H1 (cell line): ENCODE results near the gene SARS2. TPM values are rescaled to one million over a fixed set of nuclear protein-coding genes. Genes with fewer than 3 reads are reported as not detected.

Experiments used
- CTCF ChIA-PET: fragments of 300-600 bp; sonication (Branson Sonifier 250); formaldehyde crosslinking; loops from one replicate; lab custom pipeline; 2021; ENCODE audit not compliant: partially characterized antibody; lab: Charles Lee
- POLR2A ChIA-PET: fragments of 300-600 bp; sonication (Branson Sonifier 250); formaldehyde crosslinking; loops from one replicate; lab custom pipeline; 2021; ENCODE audit warnings: inconsistent platforms; ENCODE audit not compliant: partially characterized antibody; lab: Charles Lee
- DNase-seq, 2 experiments: peaks; one replicate each; pipeline versions ENCODE4 v3.0.0 to v3.0.0-alpha.2; 2010 to 2022; ENCODE audit warnings: low spot score in 2 of 2, low read depth in 1 of 2, mixed read lengths in 1 of 2
- FAIRE-seq: peaks from 2 replicates; lab custom pipeline; 2011; peaks lifted over from hg19 to GRCh38; lab: Jason Lieb, UNC
- H2AFZ ChIP-seq: 2 replicates; pipeline ENCODE4 v1.8.1; 2012; ENCODE audit warnings: low read length, inconsistent platforms
- H2AK5ac ChIP-seq: 2 replicates; pipeline ENCODE4 v1.6.1; 2013; ENCODE audit warnings: low read depth, low read length
- H2BK120ac ChIP-seq: replicated peaks from 2 replicates; pipeline ENCODE3; 2013; ENCODE audit warnings: low read depth, low read length, inconsistent platforms
- H2BK12ac ChIP-seq: 2 replicates; pipeline ENCODE4 v1.6.1; 2013; ENCODE audit warnings: low read depth, low read length
- H2BK15ac ChIP-seq: 2 replicates; pipeline ENCODE4 v1.6.1; 2013; ENCODE audit warnings: low read length
- H2BK20ac ChIP-seq: 2 replicates; pipeline ENCODE4 v1.6.1; 2013; ENCODE audit warnings: low read length
- H2BK5ac ChIP-seq: 2 replicates; pipeline ENCODE4 v1.6.1; 2013; ENCODE audit warnings: low read depth, low read length
- H3K14ac ChIP-seq: 2 replicates; pipeline ENCODE4 v1.6.1; 2013; ENCODE audit warnings: inconsistent platforms; ENCODE audit not compliant: insufficient read length
- H3K18ac ChIP-seq: 2 replicates; pipeline ENCODE4 v1.6.1; 2013; ENCODE audit warnings: low read length; ENCODE audit errors: extremely low read depth
- H3K23ac ChIP-seq: 2 replicates; pipeline ENCODE4 v1.6.1; 2013; ENCODE audit warnings: inconsistent platforms; ENCODE audit not compliant: insufficient read length
- H3K23me2 ChIP-seq: 2 replicates; pipeline ENCODE4 v1.6.1; 2013; ENCODE audit warnings: low read depth, low read length
- H3K27ac ChIP-seq: 2 replicates; pipeline ENCODE4 v1.6.1; 2011; ENCODE audit warnings: low read depth, low read length, inconsistent platforms
- H3K27me3 ChIP-seq, 4 experiments: replicated peaks in 1 of 4; 1 replicate in 1 of 4; 2 replicates in 3 of 4; pipeline versions ENCODE4 v1.6.1 to v1.8.1; 2011 to 2013; ENCODE audit warnings: low read length in 3 of 4, mild to moderate bottlenecking in 3 of 4, inconsistent platforms in 2 of 4, mixed read lengths in 2 of 4, moderate library complexity in 1 of 4; ENCODE audit not compliant: control insufficient read depth in 3 of 4, insufficient read depth in 3 of 4; ENCODE audit errors: extremely low read depth in 1 of 4
- H3K36me3 ChIP-seq, 4 experiments: 2 replicates each; pipeline versions ENCODE4 v1.6.1 to v1.8.1; 2011 to 2013; ENCODE audit warnings: mild to moderate bottlenecking in 4 of 4, low read length in 3 of 4, moderate library complexity in 2 of 4, control low read depth in 1 of 4, inconsistent platforms in 1 of 4; ENCODE audit not compliant: insufficient read depth in 4 of 4, control insufficient read depth in 2 of 4
- H3K4ac ChIP-seq: replicated peaks from 2 replicates; pipeline ENCODE3; 2013; ENCODE audit warnings: low read length, low read depth, mixed read lengths, inconsistent platforms; ENCODE audit not compliant: insufficient read length
- H3K4me1 ChIP-seq, 4 experiments: replicated peaks in 1 of 4; 1 replicate in 1 of 4; 2 replicates in 3 of 4; pipeline versions ENCODE4 v1.6.1 to v1.8.1; 2011 to 2013; ENCODE audit warnings: low read length in 3 of 4, inconsistent platforms in 2 of 4, mixed read lengths in 1 of 4; ENCODE audit not compliant: insufficient read depth in 4 of 4, control insufficient read depth in 3 of 4
- H3K4me2 ChIP-seq, 2 experiments: 2 replicates each; pipeline versions ENCODE4 v1.6.1 to v1.8.1; 2011 to 2013; ENCODE audit warnings: low read depth in 2 of 2, low read length in 2 of 2, control low read depth in 1 of 2, inconsistent platforms in 1 of 2, mild to moderate bottlenecking in 1 of 2; ENCODE audit not compliant: insufficient read depth in 1 of 2
- H3K4me3 ChIP-seq, 4 experiments: fragments of 200-600, 300-600 bp in 1 of 4; sonication (generic), shearing (Covaris generic), sonication (Bioruptor Twin) in 1 of 4; 2 replicates each; pipeline versions ENCODE4 v1.5.1 to v1.8.1; 2011 to 2016; ENCODE audit warnings: low read length in 4 of 4, low read depth in 3 of 4, control low read depth in 2 of 4, inconsistent platforms in 2 of 4, mild to moderate bottlenecking in 2 of 4, mixed read lengths in 1 of 4, moderate library complexity in 1 of 4; ENCODE audit not compliant: insufficient read depth in 2 of 4; ENCODE audit errors: extremely low read depth in 1 of 4
- H3K56ac ChIP-seq: replicated peaks from 2 replicates; pipeline ENCODE3; 2013; ENCODE audit warnings: low read depth, mild to moderate bottlenecking, mixed read lengths, low read length, inconsistent platforms; ENCODE audit not compliant: insufficient read length
- H3K79me1 ChIP-seq: 2 replicates; pipeline ENCODE4 v1.6.1; 2013; ENCODE audit warnings: low read depth, low read length, control low read depth
- H3K79me2 ChIP-seq, 2 experiments: 2 replicates each; pipeline versions ENCODE4 v1.6.1 to v1.8.1; 2012 to 2013; ENCODE audit warnings: low read length in 2 of 2, mild to moderate bottlenecking in 2 of 2, inconsistent platforms in 1 of 2; ENCODE audit not compliant: insufficient read depth in 2 of 2, control insufficient read depth in 1 of 2
- H3K9ac ChIP-seq, 4 experiments: replicated peaks in 1 of 4; 1 replicate in 1 of 4; 2 replicates in 3 of 4; pipeline versions ENCODE4 v1.6.1 to v1.8.1; 2011 to 2013; ENCODE audit warnings: low read depth in 3 of 4, low read length in 3 of 4, control low read depth in 2 of 4, mild to moderate bottlenecking in 2 of 4, moderate library complexity in 2 of 4, inconsistent platforms in 1 of 4; ENCODE audit errors: extremely low read depth in 1 of 4
- H3K9me3 ChIP-seq, 2 experiments: 2 replicates each; pipeline versions ENCODE4 v1.6.1 to v1.8.1; 2012 to 2013; ENCODE audit warnings: mild to moderate bottlenecking in 2 of 2, moderate library complexity in 2 of 2, control low read depth in 1 of 2, inconsistent platforms in 1 of 2, low read depth in 1 of 2, low read length in 1 of 2, mixed read lengths in 1 of 2; ENCODE audit not compliant: insufficient read depth in 2 of 2
- H4K20me1 ChIP-seq, 2 experiments: replicated peaks in 1 of 2; 2 replicates each; pipeline versions ENCODE3 to v1.8.1; 2011 to 2013; ENCODE audit warnings: inconsistent platforms in 2 of 2, low read length in 2 of 2, mild to moderate bottlenecking in 1 of 2; ENCODE audit not compliant: insufficient read depth in 2 of 2, control insufficient read depth in 1 of 2
- H4K5ac ChIP-seq: 2 replicates; pipeline ENCODE4 v1.6.1; 2013; ENCODE audit warnings: low read length, low read depth, mixed read lengths, inconsistent platforms; ENCODE audit not compliant: insufficient read length
- H4K8ac ChIP-seq: 2 replicates; pipeline ENCODE4 v1.8.0; 2013; ENCODE audit warnings: mild to moderate bottlenecking, moderate library complexity, low read length, inconsistent platforms; ENCODE audit not compliant: insufficient read depth; ENCODE audit errors: extremely low read depth
- H4K91ac ChIP-seq: replicated peaks from 2 replicates; pipeline ENCODE3; 2013; ENCODE audit warnings: low read length, mixed read lengths, inconsistent platforms; ENCODE audit not compliant: insufficient read length
- ATF3 ChIP-seq: IDR thresholded peaks from 2 replicates; pipeline ENCODE4 v1.6.1; 2011; ENCODE audit warnings: low read depth, mild to moderate bottlenecking, low read length; ENCODE audit not compliant: insufficient read depth
- CREB1 ChIP-seq: IDR thresholded peaks from 2 replicates; pipeline ENCODE4 v1.6.1; 2012; ENCODE audit warnings: inconsistent platforms
- JUN ChIP-seq: IDR thresholded peaks from 2 replicates; pipeline ENCODE4 v1.6.1; 2011; ENCODE audit warnings: low read depth, mild to moderate bottlenecking, improper control_type of control experiment, low read length
- KDM1A ChIP-seq: fragments of 200-600, 300-600 bp; sonication (generic); IDR thresholded peaks from 2 replicates; pipeline ENCODE4 v1.7.1; 2016; ENCODE audit warnings: mild to moderate bottlenecking, low read length, borderline replicate concordance
- NRF1 ChIP-seq: IDR thresholded peaks from 2 replicates; pipeline ENCODE4 v1.6.1; 2011; ENCODE audit warnings: mild to moderate bottlenecking, low read depth, low read length, improper control_type of control experiment
- POU5F1 ChIP-seq: IDR thresholded peaks from 2 replicates; pipeline ENCODE4 v1.6.1; 2011; ENCODE audit warnings: low read depth, mild to moderate bottlenecking, low read length, moderate library complexity
- RXRA ChIP-seq: IDR thresholded peaks from 2 replicates; pipeline ENCODE4 v1.6.1; 2011; ENCODE audit warnings: low read depth, mild to moderate bottlenecking, low read length, moderate library complexity; ENCODE audit not compliant: insufficient read depth
- SIRT6 ChIP-seq: IDR thresholded peaks from one replicate; pipeline ENCODE4 v1.7.1; 2012; ENCODE audit warnings: low read length, inconsistent platforms
- SP2 ChIP-seq: IDR thresholded peaks from 2 replicates; pipeline ENCODE4 v1.6.1; 2012; ENCODE audit warnings: mild to moderate bottlenecking, low read length, inconsistent platforms
- TBP ChIP-seq: IDR thresholded peaks from 2 replicates; pipeline ENCODE4 v1.6.1; 2011; ENCODE audit warnings: low read depth, low read length, improper control_type of control experiment
- WGBS, 2 experiments: shearing (Covaris generic) in 1 of 2; methylation state at CpG; one replicate each; pipeline versions ENCODE4 v1.1.6 to v1.1.7; 2013 to 2015; ENCODE audit warnings: low lambda C conversion rate in 2 of 2, mixed read lengths in 2 of 2, inconsistent platforms in 1 of 2, low coverage in 1 of 2, missing lambda C conversion rate in 1 of 2; ENCODE audit not compliant: insufficient replicate concordance in 2 of 2, insufficient coverage in 1 of 2, insufficient read length in 1 of 2; ENCODE audit errors: extremely low coverage in 1 of 2, missing lambda C conversion rate in 1 of 2; 5-methylcytosine and 5-hydroxymethylcytosine counted together
- polyA plus RNA-seq, 7 experiments: library from polyadenylated mRNA; depleted of rRNA in 3 of 7; stranded (reverse) in 5 of 7; unstranded in 2 of 7; fragments of >200 nt in 5 of 7; fragments of 200-250 nt in 2 of 7; gene quantifications; 1 replicate in 5 of 7; 2 replicates in 1 of 7; 4 replicates in 1 of 7; pipeline versions ENCODE4 v1.2.1 to v1.2.3, GENCODE V29; 2011 to 2013; ENCODE audit warnings: missing spikeins in 2 of 7, mixed read lengths in 2 of 7
- total RNA-seq: library from RNA; stranded (reverse); fragmentation: NEBNext Ultra II Directional; extraction: Animal tissue kit (Norgen Biotek cat#: 25700); gene quantifications from 2 replicates; pipeline ENCODE4 v1.2.1, GENCODE V29; 2021

Gene SARS2
- total and polyA plus RNA-seq, 2 of the 8 experiments (the other 6 are each of a cell fraction or from before 2014, with no cell fraction given) = 68.0 to 102 TPM

DNA sequence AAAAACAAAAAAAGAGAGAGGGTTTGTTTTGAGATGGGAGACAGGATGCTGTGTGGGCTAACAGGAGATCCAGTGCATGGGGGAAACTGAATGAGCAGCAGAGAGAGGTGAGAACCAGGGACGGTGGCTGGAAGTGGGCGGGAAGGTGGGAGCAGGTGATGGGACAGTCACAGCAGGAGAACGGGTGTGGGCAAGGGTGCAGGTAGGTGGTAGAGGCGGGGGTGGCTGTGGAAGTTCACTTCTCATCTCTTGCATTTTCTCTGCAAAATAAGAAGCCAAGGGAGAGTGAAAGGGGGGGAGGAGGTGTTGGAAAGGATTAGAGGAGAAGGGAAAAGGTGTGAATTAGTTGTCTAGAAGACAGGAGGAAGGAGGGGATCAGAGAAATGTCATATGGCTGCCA lies 23.1 kb upstream of the SARS2 start:
- Histone ChIP-seq H3K4me3 (no peak overlapping the region), H4K8ac (no peak overlapping the region), H3K23me2 (peaks cover 5% of the 10 kb centered on the region; the same call in 1 of the 2 replicates), H2BK20ac (no peak overlapping the region), H3K4me1 (peaks cover 0 to 5% (median 0%) of the 10 kb centered on the region in 4 experiments; a peak in 3 of 7 replicates), H3K36me3 (no peaks in the 10 kb centered on the region; a peak in 1 of 8 replicates), H2BK120ac (no peak overlapping the region), H3K23ac (no peak overlapping the region), H4K5ac (no peak overlapping the region), H3K4me2 (no peak overlapping the region), H3K79me1 (no peaks in the 10 kb centered on the region; the same call in 1 of the 2 replicates), H3K9me3 (0 out of 4 replicates have a peak, but pooled peaks cover 0 to under 1% of the 10 kb centered on the region in 2 experiments), H3K14ac (no peak overlapping the region), H2BK12ac (no peak overlapping the region), H3K18ac (no peak overlapping the region), H3K9ac (no peak overlapping the region), H4K20me1 (peaks cover 0 to 3% of the 10 kb centered on the region in 2 experiments), H3K27me3 (peaks cover 0 to 3% (median under 1%) of the 10 kb centered on the region in 4 experiments; a peak in 1 of 7 replicates), H2BK5ac (no peak overlapping the region), H4K91ac (no peak overlapping the region), H3K4ac (no peak overlapping the region), H2AK5ac (no peak overlapping the region), H3K56ac (no peak overlapping the region), H3K79me2 (no peaks in the 10 kb centered on the region), H3K27ac (no peak overlapping the region), H2BK15ac (no peak overlapping the region), H2AFZ (no peak overlapping the region)
- WGBS, 2 experiments = 88% methylated on average over 4 of the region's 4 CpGs; no CpG with 5 or more reads in 1 of the 2 experiments
- TF ChIP-seq CREB1 (no peak), SP2 (no peak), SIRT6 (no peak), NRF1 (no peak), ATF3 (no peak), JUN (no peak), RXRA (no peak), POU5F1 (no peak), TBP (no peak), KDM1A (no peak)
- FAIRE-seq = no peak
- ChIA-PET CTCF (interaction anchor here (0.6 to 14.5 kb wide), 9 partner anchors 9 to 218 kb away, joined by 3 to 120 read pairs (median 6); partner anchors contain the start of genes FBXO17, MRPS12 and SARS2), POLR2A (no interaction called here)
- DNase-seq = no peak
